Fibroblast of skin of left biceps (primary cell): Measurements from ENCODE around the gene HLA-F.
A peak's percentile ranks its signal among the peaks of the same experiment; 100 is the strongest.

ENCODE experiments used
- DNase-seq, 2 experiments: peaks; one replicate each; pipeline ENCODE4 v3.0.0-alpha.2; 2013; ENCODE audit warnings: low read depth in 2 of 2

The HLA-F gene

GRCh38 chr6:29763491-29764289 lies 40.5 kb downstream of the HLA-F start:
- DNase-seq, result peak; percentile 17 to 24

DNA sequence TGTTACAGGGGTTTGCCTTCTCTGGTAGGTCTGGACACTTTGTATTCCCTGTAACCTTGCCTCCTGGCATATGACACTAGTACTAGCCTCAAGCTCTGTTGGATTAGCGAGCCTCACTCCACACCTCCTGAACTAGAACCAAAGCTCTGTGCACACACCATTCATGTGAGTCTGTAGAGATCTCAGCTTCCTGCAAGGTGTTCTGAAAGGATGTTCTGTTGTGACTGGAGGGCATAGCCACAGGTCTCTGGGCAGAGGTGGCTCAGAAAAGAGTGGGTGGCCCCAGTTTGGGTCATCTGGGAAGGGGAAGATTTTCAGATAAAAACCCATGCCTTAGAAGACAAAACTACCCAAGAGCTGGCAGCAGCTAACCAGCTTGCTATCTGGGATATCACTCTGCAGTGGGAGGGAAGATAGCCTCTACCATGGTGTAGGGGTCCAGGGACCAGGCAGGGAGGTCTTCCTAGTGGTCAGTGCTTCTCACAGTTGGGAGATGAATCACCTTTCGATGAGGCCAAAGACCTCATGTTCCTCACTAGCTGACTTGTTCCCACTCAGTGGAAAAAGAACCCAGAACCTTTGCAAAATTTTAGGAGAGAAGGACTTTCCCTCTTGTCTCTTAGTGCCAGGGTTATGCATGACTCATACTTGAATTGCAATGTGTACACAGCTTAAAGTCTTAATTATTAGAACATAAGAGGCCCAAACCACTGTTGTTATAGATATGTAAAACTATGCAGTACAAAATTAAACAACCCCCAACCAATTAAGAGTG lies 41.4 kb downstream of the HLA-F start:
- DNase-seq, result no peak

GRCh38 chr6:29769336-29769735 lies 46.1 kb downstream of the HLA-F start:
- DNase-seq, result no peak

DNA sequence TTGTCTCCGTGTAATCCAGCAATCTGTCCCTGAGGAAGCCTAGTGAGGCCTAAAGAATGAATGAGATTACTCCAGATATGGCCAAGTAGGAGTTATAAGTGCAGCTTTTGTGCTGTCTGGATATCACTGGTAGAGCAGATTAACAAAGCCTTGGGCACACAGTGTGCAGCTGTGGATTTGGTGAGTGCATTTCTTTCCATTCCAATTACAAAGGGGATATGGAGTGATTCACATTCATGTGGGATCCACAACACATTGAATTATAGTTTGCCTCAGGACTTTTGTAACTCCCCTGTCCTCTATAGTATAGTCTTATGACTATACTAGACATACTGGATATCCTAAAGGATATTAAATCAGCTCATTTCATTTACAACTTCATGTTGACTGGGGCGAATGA lies 47.1 kb downstream of the HLA-F start:
- no peak for DNase-seq

- no peak for DNase-seq
Measured at GRCh38 chr6:29776684-29777083, 53.5 kb downstream of the HLA-F start.
